DOHH2 (cell line): ENCODE data around the gene SEMG1.

Experiments
- H3F3A ChIP-seq: fragments of 200-600 bp; sonication (generic), shearing (Covaris generic); 2 replicates; pipeline ENCODE4 v1.6.0; 2016; ENCODE audit warnings: antibody characterized with exemption, mild to moderate bottlenecking; ENCODE audit not compliant: control insufficient read depth, insufficient read depth
- H3K27ac ChIP-seq: fragments of 200-600 bp; sonication (generic); 2 replicates; pipeline ENCODE4 v1.5.1; 2014; ENCODE audit warnings: low read depth, mild to moderate bottlenecking, low read length, moderate library complexity
- H3K27me3 ChIP-seq: fragments of 200-600 bp; sonication (generic); 2 replicates; pipeline ENCODE4 v1.6.1; 2014; ENCODE audit warnings: mild to moderate bottlenecking, low read length, mixed read lengths; ENCODE audit not compliant: control insufficient read depth
- H3K36me3 ChIP-seq: fragments of 200-600 bp; sonication (generic); 2 replicates; pipeline ENCODE4 v1.6.1; 2014; ENCODE audit warnings: mild to moderate bottlenecking, low read length, moderate library complexity, mixed read lengths; ENCODE audit not compliant: control insufficient read depth
- H3K4me1 ChIP-seq: fragments of 200-600 bp; sonication (generic); 2 replicates; pipeline ENCODE4 v1.6.1; 2014; ENCODE audit warnings: mild to moderate bottlenecking, low read length, mixed read lengths; ENCODE audit not compliant: control insufficient read depth
- H3K4me2 ChIP-seq: fragments of 200-600 bp; sonication (generic); 2 replicates; pipeline ENCODE4 v1.6.0; 2014; ENCODE audit warnings: mild to moderate bottlenecking, low read length, moderate library complexity
- H3K4me3 ChIP-seq: fragments of 200-600 bp; sonication (generic); 2 replicates; pipeline ENCODE4 v1.5.1; 2014; ENCODE audit warnings: mild to moderate bottlenecking, low read length, mixed read lengths
- H3K79me2 ChIP-seq: fragments of 200-600 bp; sonication (generic); 2 replicates; pipeline ENCODE4 v1.6.1; 2014; ENCODE audit warnings: mild to moderate bottlenecking, low read length, mixed read lengths; ENCODE audit not compliant: control insufficient read depth
- H3K9me2 ChIP-seq: fragments of 200-600 bp; sonication (generic); replicated peaks from 2 replicates; pipeline ENCODE4 v1.6.1; 2014; ENCODE audit warnings: mild to moderate bottlenecking, low read length, mixed read lengths; ENCODE audit not compliant: control insufficient read depth
- H3K9me3 ChIP-seq: fragments of 200-600 bp; sonication (generic); 2 replicates; pipeline ENCODE4 v1.6.1; 2014; ENCODE audit warnings: antibody characterized with exemption, low read length, mixed read lengths; ENCODE audit not compliant: control insufficient read depth, insufficient read depth
- H4K20me1 ChIP-seq: fragments of 200-600 bp; sonication (generic); 2 replicates; pipeline ENCODE4 v1.6.0; 2014; ENCODE audit warnings: low read depth, mild to moderate bottlenecking, antibody characterized with exemption, low read length, moderate library complexity; ENCODE audit not compliant: control insufficient read depth, insufficient read depth
- CTCF ChIP-seq: fragments of 200-600 bp; sonication (generic); IDR thresholded peaks from one replicate; pipeline ENCODE4 v1.5.1; 2014; ENCODE audit warnings: antibody characterized with exemption, mild to moderate bottlenecking, low read depth, low read length; ENCODE audit not compliant: poor library complexity, severe bottlenecking
- EZH2phosphoT487 ChIP-seq: fragments of 200-600 bp; sonication (generic); IDR thresholded peaks from 2 replicates; pipeline ENCODE4 v1.6.1; 2017; ENCODE audit warnings: borderline replicate concordance, mild to moderate bottlenecking, antibody characterized with exemption, low read length, moderate library complexity, mixed read lengths

SEMG1 gene

GRCh38 chr20:45254383-45255262 lies 47.8 kb downstream of the SEMG1 start, which contains the start of gene SLPI:
TSS of gene SLPI (minus strand) at chr20:45254564. CDS start at chr20:45254543, 21 bp downstream.
- Histone ChIP-seq H3K27ac (no peak within 1 kb of the TSS), H3K36me3 (no peaks in the 10 kb centered on the region), H3K9me2 (no peaks in the 10 kb centered on the region), H4K20me1 (no peaks in the 10 kb centered on the region), H3K9me3 (no peaks in the 10 kb centered on the region), H3K4me1 (no peaks in the 10 kb centered on the region), H3F3A (no peaks in the 10 kb centered on the region), H3K79me2 (no peaks in the 10 kb centered on the region), H3K4me3 (no peak within 1 kb of the TSS), H3K27me3 (peaks cover 33% of the 10 kb centered on the region), H3K4me2 (no peak within 1 kb of the TSS)
- no peak for TF ChIP-seq EZH2phosphoT487
- TF ChIP-seq CTCF = no peak

GRCh38 chr20:45257161-45257560 lies 50.3 kb downstream of the SEMG1 start:
- Histone ChIP-seq H3K4me1 (no peaks in the 10 kb centered on the region), H4K20me1 (no peaks in the 10 kb centered on the region), H3K36me3 (no peaks in the 10 kb centered on the region), H3K9me2 (no peaks in the 10 kb centered on the region), H3K27me3 (peaks cover 34% of the 10 kb centered on the region), H3K4me2 (no peak overlapping the region), H3K27ac (no peak overlapping the region), H3K79me2 (no peaks in the 10 kb centered on the region), H3F3A (no peaks in the 10 kb centered on the region), H3K9me3 (no peaks in the 10 kb centered on the region), H3K4me3 (no peak overlapping the region)
- no peak for TF ChIP-seq CTCF
- TF ChIP-seq EZH2phosphoT487 = no peak

- H3K9me3 ChIP-seq = no peaks in the 10 kb centered on the region
- no peaks in the 10 kb centered on the region for H3K4me1 ChIP-seq
- H3K4me3 ChIP-seq = no peak overlapping the region
- TF ChIP-seq EZH2phosphoT487 (no peak), CTCF (no peak)
- H3K36me3 ChIP-seq = no peaks in the 10 kb centered on the region
- H3K9me2 ChIP-seq = no peaks in the 10 kb centered on the region
- H3K27me3 ChIP-seq = peaks cover 32% of the 10 kb centered on the region
- no peak overlapping the region for H3K27ac ChIP-seq
- H3K4me2 ChIP-seq = no peak overlapping the region
- H4K20me1 ChIP-seq = no peaks in the 10 kb centered on the region
- no peaks in the 10 kb centered on the region for H3F3A ChIP-seq
- H3K79me2 ChIP-seq = no peaks in the 10 kb centered on the region
These were observed 50.9 kb downstream of the SEMG1 start for GRCh38 chr20:45257711-45258110.
